ENCODE data around the gene DUOXA2.

DUOXA2 gene

GRCh38 chr15:45084163-45084562 lies 30.0 kb upstream of the DUOXA2 start:
- no peaks in the 10 kb centered on the region for H3K36me3 ChIP-seq (ENCODE audit: control insufficient read depth, insufficient read depth, low read length)
- no peaks in the 10 kb centered on the region for H3K9me3 ChIP-seq (ENCODE audit: control insufficient read depth, insufficient read depth, low read length)
- no peaks in the 10 kb centered on the region for H3K4me1 ChIP-seq (ENCODE audit: control insufficient read depth, insufficient read depth, low read length)
- no peak overlapping the region for H3K4me3 ChIP-seq (ENCODE audit: low read depth, low read length)
- H3K27ac ChIP-seq (ENCODE audit: low read depth, low read length) = no peak overlapping the region
- no peak overlapping the region for H3K9ac ChIP-seq (ENCODE audit: low read depth, low read length)
- no peaks in the 10 kb centered on the region; the same call in 1 of the 2 replicates for H3K27me3 ChIP-seq (ENCODE audit: control insufficient read depth, insufficient read depth, low read length)

GRCh38 chr15:45087513-45087912 lies 26.6 kb upstream of the DUOXA2 start:
- H3K4me3 ChIP-seq (ENCODE audit: low read depth, low read length) = no peak overlapping the region
- no peaks in the 10 kb centered on the region; the same call in 1 of the 2 replicates for H3K27me3 ChIP-seq (ENCODE audit: control insufficient read depth, insufficient read depth, low read length)
- H3K9me3 ChIP-seq (ENCODE audit: control insufficient read depth, insufficient read depth, low read length) = no peaks in the 10 kb centered on the region
- no peaks in the 10 kb centered on the region for H3K36me3 ChIP-seq (ENCODE audit: control insufficient read depth, insufficient read depth, low read length)
- no peak overlapping the region for H3K27ac ChIP-seq (ENCODE audit: low read depth, low read length)
- H3K4me1 ChIP-seq (ENCODE audit: control insufficient read depth, insufficient read depth, low read length) = no peaks in the 10 kb centered on the region
- no peak overlapping the region for H3K9ac ChIP-seq (ENCODE audit: low read depth, low read length)

- Histone ChIP-seq H3K27me3 (ENCODE audit: control insufficient read depth, insufficient read depth, low read length) (no peaks in the 10 kb centered on the region; the same call in 1 of the 2 replicates), H3K4me1 (ENCODE audit: control insufficient read depth, insufficient read depth, low read length) (no peaks in the 10 kb centered on the region), H3K4me3 (ENCODE audit: low read depth, low read length) (no peak overlapping the region), H3K27ac (ENCODE audit: low read depth, low read length) (no peak overlapping the region), H3K9me3 (ENCODE audit: control insufficient read depth, insufficient read depth, low read length) (no peaks in the 10 kb centered on the region), H3K36me3 (ENCODE audit: control insufficient read depth, insufficient read depth, low read length) (no peaks in the 10 kb centered on the region), H3K9ac (ENCODE audit: low read depth, low read length) (no peak overlapping the region)
These were observed 25.1 kb upstream of the DUOXA2 start for GRCh38 chr15:45088801-45089711.

- Histone ChIP-seq H3K27ac (ENCODE audit: low read depth, low read length) (no peak overlapping the region), H3K9ac (ENCODE audit: low read depth, low read length) (no peak overlapping the region), H3K36me3 (ENCODE audit: control insufficient read depth, insufficient read depth, low read length) (no peaks in the 10 kb centered on the region)
These were observed 24.3 kb upstream of the DUOXA2 start for GRCh38 chr15:45089712-45090373.

GRCh38 chr15:45091161-45091560 lies 23.0 kb upstream of the DUOXA2 start:
- H3K9me3 ChIP-seq (ENCODE audit: control insufficient read depth, insufficient read depth, low read length) = no peaks in the 10 kb centered on the region
- H3K4me1 ChIP-seq (ENCODE audit: control insufficient read depth, insufficient read depth, low read length) = no peaks in the 10 kb centered on the region
- no peaks in the 10 kb centered on the region for H3K27me3 ChIP-seq (ENCODE audit: control insufficient read depth, insufficient read depth, low read length)
- no peak overlapping the region for H3K4me3 ChIP-seq (ENCODE audit: low read depth, low read length)
- no peak overlapping the region for H3K27ac ChIP-seq (ENCODE audit: low read depth, low read length)
- H3K9ac ChIP-seq (ENCODE audit: low read depth, low read length) = no peak overlapping the region
- H3K36me3 ChIP-seq (ENCODE audit: control insufficient read depth, insufficient read depth, low read length) = no peaks in the 10 kb centered on the region

More at GRCh38 chr15:45089712-45090373, 24.3 kb upstream of the DUOXA2 start:
- H3K9me3 ChIP-seq (ENCODE audit: control insufficient read depth, insufficient read depth, low read length) = no peaks in the 10 kb centered on the region
- H3K4me3 ChIP-seq (ENCODE audit: low read depth, low read length) = no peak overlapping the region
- no peaks in the 10 kb centered on the region for H3K27me3 ChIP-seq (ENCODE audit: control insufficient read depth, insufficient read depth, low read length)
- no peaks in the 10 kb centered on the region for H3K4me1 ChIP-seq (ENCODE audit: control insufficient read depth, insufficient read depth, low read length)

- H3K4me3 ChIP-seq (ENCODE audit: low read depth, low read length) = no peak overlapping the region
- no peak overlapping the region for H3K27ac ChIP-seq (ENCODE audit: low read depth, low read length)
- H3K27me3 ChIP-seq (ENCODE audit: control insufficient read depth, insufficient read depth, low read length) = no peaks in the 10 kb centered on the region
- no peak overlapping the region for H3K9ac ChIP-seq (ENCODE audit: low read depth, low read length)
- H3K4me1 ChIP-seq (ENCODE audit: control insufficient read depth, insufficient read depth, low read length) = no peaks in the 10 kb centered on the region
- no peaks in the 10 kb centered on the region for H3K9me3 ChIP-seq (ENCODE audit: control insufficient read depth, insufficient read depth, low read length)
- H3K36me3 ChIP-seq (ENCODE audit: control insufficient read depth, insufficient read depth, low read length) = no peaks in the 10 kb centered on the region
These were observed 22.6 kb upstream of the DUOXA2 start for GRCh38 chr15:45091576-45091975.

- Histone ChIP-seq H3K36me3 (ENCODE audit: control insufficient read depth, insufficient read depth, low read length) (no peaks in the 10 kb centered on the region), H3K9me3 (ENCODE audit: control insufficient read depth, insufficient read depth, low read length) (no peaks in the 10 kb centered on the region), H3K4me3 (ENCODE audit: low read depth, low read length) (no peak overlapping the region), H3K27me3 (ENCODE audit: control insufficient read depth, insufficient read depth, low read length) (no peaks in the 10 kb centered on the region), H3K9ac (ENCODE audit: low read depth, low read length) (no peak overlapping the region), H3K4me1 (ENCODE audit: control insufficient read depth, insufficient read depth, low read length) (no peaks in the 10 kb centered on the region), H3K27ac (ENCODE audit: low read depth, low read length) (no peak overlapping the region)
These were observed 21.1 kb upstream of the DUOXA2 start for GRCh38 chr15:45093013-45093412.

GRCh38 chr15:45093622-45094357 lies 20.3 kb upstream of the DUOXA2 start:
- no peak overlapping the region for H3K27ac ChIP-seq (ENCODE audit: low read depth, low read length)
- H3K36me3 ChIP-seq (ENCODE audit: control insufficient read depth, insufficient read depth, low read length) = no peaks in the 10 kb centered on the region
- H3K9ac ChIP-seq (ENCODE audit: low read depth, low read length) = no peak overlapping the region
- no peaks in the 10 kb centered on the region for H3K9me3 ChIP-seq (ENCODE audit: control insufficient read depth, insufficient read depth, low read length)
- no peak overlapping the region for H3K4me3 ChIP-seq (ENCODE audit: low read depth, low read length)
- H3K4me1 ChIP-seq (ENCODE audit: control insufficient read depth, insufficient read depth, low read length) = no peaks in the 10 kb centered on the region
- H3K27me3 ChIP-seq (ENCODE audit: control insufficient read depth, insufficient read depth, low read length) = no peaks in the 10 kb centered on the region

- Histone ChIP-seq H3K4me1 (ENCODE audit: control insufficient read depth, insufficient read depth, low read length) (no peaks in the 10 kb centered on the region), H3K27me3 (ENCODE audit: control insufficient read depth, insufficient read depth, low read length) (no peaks in the 10 kb centered on the region), H3K9me3 (ENCODE audit: control insufficient read depth, insufficient read depth, low read length) (no peaks in the 10 kb centered on the region), H3K4me3 (ENCODE audit: low read depth, low read length) (no peak overlapping the region), H3K36me3 (ENCODE audit: control insufficient read depth, insufficient read depth, low read length) (no peaks in the 10 kb centered on the region), H3K9ac (ENCODE audit: low read depth, low read length) (no peak overlapping the region), H3K27ac (ENCODE audit: low read depth, low read length) (no peak overlapping the region)
These were observed 19.8 kb upstream of the DUOXA2 start for GRCh38 chr15:45094358-45094730.

GRCh38 chr15:45095661-45096060 lies 18.5 kb upstream of the DUOXA2 start:
- no peaks in the 10 kb centered on the region for H3K9me3 ChIP-seq (ENCODE audit: control insufficient read depth, insufficient read depth, low read length)
- H3K9ac ChIP-seq (ENCODE audit: low read depth, low read length) = no peak overlapping the region
- peaks cover 8% of the 10 kb centered on the region for H3K4me1 ChIP-seq (ENCODE audit: control insufficient read depth, insufficient read depth, low read length)
- no peaks in the 10 kb centered on the region for H3K36me3 ChIP-seq (ENCODE audit: control insufficient read depth, insufficient read depth, low read length)
- no peak overlapping the region for H3K4me3 ChIP-seq (ENCODE audit: low read depth, low read length)
- H3K27ac ChIP-seq (ENCODE audit: low read depth, low read length) = no peak overlapping the region
- H3K27me3 ChIP-seq (ENCODE audit: control insufficient read depth, insufficient read depth, low read length) = no peaks in the 10 kb centered on the region

- Histone ChIP-seq H3K4me3 (ENCODE audit: low read depth, low read length) (no peak overlapping the region), H3K36me3 (ENCODE audit: control insufficient read depth, insufficient read depth, low read length) (no peaks in the 10 kb centered on the region), H3K9me3 (ENCODE audit: control insufficient read depth, insufficient read depth, low read length) (no peaks in the 10 kb centered on the region), H3K27ac (ENCODE audit: low read depth, low read length) (no peak overlapping the region), H3K27me3 (ENCODE audit: control insufficient read depth, insufficient read depth, low read length) (peaks cover 7% of the 10 kb centered on the region), H3K9ac (ENCODE audit: low read depth, low read length) (no peak overlapping the region), H3K4me1 (ENCODE audit: control insufficient read depth, insufficient read depth, low read length) (peaks cover 21% of the 10 kb centered on the region)
These were observed 16.7 kb upstream of the DUOXA2 start for GRCh38 chr15:45097466-45097865.

All from HUES48 (cell line).